T-helper 2 cell treated with Interferon-gamma antibody and Interleukin-4, amounts not matched to agents 100 ng/mL and 5 ng/mL, for 36 hours (primary cell): ENCODE data around the gene SUGP2. TPM values are rescaled to one million over a fixed set of nuclear protein-coding genes. Genes with fewer than 3 reads are reported as not detected.

Experiments used
- intact Hi-C: fragments of 100-400 bp; cut with micrococcal nuclease; formaldehyde crosslinking; loops from one replicate; pipeline ENCODE4 v1.15.1; 2023
- total RNA-seq: library from RNA; stranded (reverse); gene quantifications from 2 replicates; pipeline ENCODE4 v1.2.3, GENCODE V29; 2022

The SUGP2 gene
- total RNA-seq = 127 and 133 TPM in 2 replicates

- intact Hi-C loops = loop anchor here (1.0 to 10.0 kb wide), 3 partner anchors 159 to 511 kb away; partner anchors contain the start of genes BORCS8, ELL, GATAD2A and RFXANK
Measured at GRCh38 chr19:19033426-19034203, at the start of gene SUGP2, which contains the start of gene ARMC6. Gene SUGP2 (minus strand): TSS chr19:19033517. CDS start chr19:19031071, 2,446 bp downstream. Gene ARMC6 (plus strand): TSS chr19:19033603. CDS start chr19:19034210, 607 bp downstream.

GRCh38 chr19:19081642-19082151 lies 48.4 kb upstream of the SUGP2 start:
- intact Hi-C loops = no loop called here

- intact Hi-C loops = no loop called here
Measured at GRCh38 chr19:19079571-19079970, 46.3 kb upstream of the SUGP2 start.

- intact Hi-C loops = no loop called here
Measured at GRCh38 chr19:19078801-19079200, 45.5 kb upstream of the SUGP2 start.

GRCh38 chr19:19077103-19077502 lies 43.8 kb upstream of the SUGP2 start:
- intact Hi-C loops = no loop called here

GRCh38 chr19:19076476-19076875 lies 43.2 kb upstream of the SUGP2 start:
- intact Hi-C loops = no loop called here

- intact Hi-C loops = no loop called here
Measured at GRCh38 chr19:19075126-19075525, 41.8 kb upstream of the SUGP2 start.

- intact Hi-C loops = no loop called here
Measured at GRCh38 chr19:19074196-19074882, 41.0 kb upstream of the SUGP2 start.

GRCh38 chr19:19071897-19072296 lies 38.6 kb upstream of the SUGP2 start:
- intact Hi-C loops = no loop called here

- intact Hi-C loops = no loop called here
Measured at GRCh38 chr19:19068659-19069654, 35.6 kb upstream of the SUGP2 start.

GRCh38 chr19:19067276-19068072 lies 34.2 kb upstream of the SUGP2 start:
- intact Hi-C loops = no loop called here

- intact Hi-C loops = loop anchor here (2.0 kb wide), 2 partner anchors 46 to 74 kb away; partner anchors contain the start of gene TMEM161A
Measured at GRCh38 chr19:19064811-19065745, 31.8 kb upstream of the SUGP2 start.

- intact Hi-C loops = loop anchor here (2.0 kb wide), 2 partner anchors 47 to 75 kb away; partner anchors contain the start of gene TMEM161A
Measured at GRCh38 chr19:19064098-19064722, 30.9 kb upstream of the SUGP2 start.

GRCh38 chr19:19063183-19064097 lies 30.1 kb upstream of the SUGP2 start, which contains the start of gene SLC25A42:
Gene SLC25A42 (plus strand): TSS chr19:19063994. CDS start chr19:19096125, 32,131 bp downstream.
- intact Hi-C loops = loop anchor here (1.0 to 2.0 kb wide), 3 partner anchors 31 to 75 kb away; partner anchors contain the start of gene TMEM161A

- intact Hi-C loops = loop anchor here (1.0 kb wide), 1 partner anchor 30 kb away; no protein-coding TSS in a partner anchor
Measured at GRCh38 chr19:19062454-19063182, 29.3 kb upstream of the SUGP2 start.

GRCh38 chr19:19061506-19061905 lies 28.2 kb upstream of the SUGP2 start:
- intact Hi-C loops = no loop called here
